GM19372 (cell line): ENCODE results near the gene KRT72.

Experiments
- ATAC-seq: cut with Tn5 transposase; IDR thresholded peaks from one replicate; pipeline ENCODE4 v1.9.1; 2021; ENCODE audit warnings: mild to moderate bottlenecking, low read depth, moderate library complexity; ENCODE audit not compliant: unreplicated experiment

The KRT72 gene

GRCh38 chr12:52630599-52631200, 29.4 kb upstream of the KRT72 start:
- ATAC-seq: no peak

GRCh38 chr12:52630008-52630500, 28.8 kb upstream of the KRT72 start:
- no peak for ATAC-seq

- ATAC-seq: no peak
Measured at GRCh38 chr12:52629281-52630007, 28.2 kb upstream of the KRT72 start.

- no peak for ATAC-seq
Measured at GRCh38 chr12:52628841-52629240, 27.6 kb upstream of the KRT72 start.

GRCh38 chr12:52628111-52628507, 26.8 kb upstream of the KRT72 start:
- no peak for ATAC-seq

- no peak for ATAC-seq
Measured at GRCh38 chr12:52627395-52628110, 26.3 kb upstream of the KRT72 start.

GRCh38 chr12:52622349-52622748, 21.1 kb upstream of the KRT72 start:
- no peak for ATAC-seq

GRCh38 chr12:52618866-52619265, 17.6 kb upstream of the KRT72 start:
- ATAC-seq: no peak

- ATAC-seq: no peak
Measured at GRCh38 chr12:52618216-52618615, 17.0 kb upstream of the KRT72 start, which contains the start of gene KRT73. Gene KRT73 (minus strand): TSS chr12:52618559. CDS start chr12:52618524, 35 bp downstream.

- ATAC-seq: no peak
Measured at GRCh38 chr12:52617403-52617785, 16.1 kb upstream of the KRT72 start.

- no peak for ATAC-seq
Measured at GRCh38 chr12:52616680-52617402, 15.6 kb upstream of the KRT72 start.

- no peak for ATAC-seq
Measured at GRCh38 chr12:52615912-52616311, 14.6 kb upstream of the KRT72 start.

- ATAC-seq: no peak
Measured at GRCh38 chr12:52615208-52615868, 14.1 kb upstream of the KRT72 start.

- ATAC-seq: no peak
Measured at GRCh38 chr12:52614381-52615207, 13.3 kb upstream of the KRT72 start.

- no peak for ATAC-seq
Measured at GRCh38 chr12:52613384-52614030, 12.2 kb upstream of the KRT72 start.

GRCh38 chr12:52612431-52613383, 11.4 kb upstream of the KRT72 start:
- ATAC-seq: no peak

- ATAC-seq: no peak
Measured at GRCh38 chr12:52611080-52611468, 9.8 kb upstream of the KRT72 start.
